Pancreas (tissue), 10 donors: ENCODE results near the gene PARK7. TPM values are rescaled to one million over a fixed set of nuclear protein-coding genes. Genes with fewer than 3 reads are reported as not detected.

Experiments
- ATAC-seq, 4 donors: fragments of 200-7000 bp; cut with Tn5 transposase; one replicate each; pipeline versions ENCODE4 v1.8.0 to v1.9.1; 2020; ENCODE audit warnings: mild to moderate bottlenecking in 4 of 4, moderate library complexity in 4 of 4
- DNase-seq, 6 donors: peaks; one replicate each; pipeline ENCODE4 v3.0.0-alpha.2; 2020
- FAIRE-seq: peaks from 2 replicates; lab custom pipeline; 2012; peaks lifted over from hg19 to GRCh38; lab: Jason Lieb, UNC
- H3K27ac ChIP-seq, 4 donors: fragments of 200-600 bp; sonication (generic); 1 replicate in 3 of 4; 2 replicates in 1 of 4; pipeline versions ENCODE4 v1.5.0 to v1.8.0; 2020
- H3K27me3 ChIP-seq, 4 donors: fragments of 200-600 bp; one replicate each; pipeline ENCODE4 v1.8.0; 2021
- H3K36me3 ChIP-seq, 3 donors: fragments of 200-600 bp; sonication (generic) in 1 of 3; one replicate each; pipeline versions ENCODE4 v1.5.0 to v1.8.0; 2020 to 2021
- H3K4me1 ChIP-seq, 3 donors: fragments of 200-600 bp; one replicate each; pipeline ENCODE4 v1.8.0; 2021
- H3K4me3 ChIP-seq, 4 donors: fragments of 200-600 bp; sonication (generic) in 2 of 4; one replicate each; pipeline versions ENCODE4 v1.5.0 to v1.8.0; 2020 to 2021
- H3K9me3 ChIP-seq, 4 donors: fragments of 200-600 bp; one replicate each; pipeline ENCODE4 v1.8.0; 2021
- CTCF ChIP-seq, 4 donors: fragments of 200-600 bp; sonication (generic) in 3 of 4; IDR thresholded peaks; one replicate each; pipeline versions ENCODE4 v1.5.0 to v1.8.0; 2021; ENCODE audit warnings: antibody characterized with exemption in 4 of 4
- WGBS, 2 donors: extraction: QIAGEN DNeasy Blood & Tissue Kit; methylation state at CpG; one replicate each; pipeline ENCODE4 v1.1.7; 2013; 5-methylcytosine and 5-hydroxymethylcytosine counted together
- intact Hi-C, 3 donors: fragments of 100-400 bp; cut with DNase I; formaldehyde crosslinking; loops; one replicate each; pipeline versions ENCODE4 v1.11.1 to v1.14.2; 2022
- polyA plus RNA-seq, 2 donors: library from polyadenylated mRNA; stranded (reverse); fragments of 200-250 nt; gene quantifications; one replicate each; pipeline ENCODE4 v1.2.3, GENCODE V29; 2013
- total RNA-seq, 6 donors: library from RNA; stranded (reverse); fragmentation: NEBNext Ultra II Directional in 4 of 6; extraction: Animal tissue kit (Norgen Biotek cat#: 25700) in 4 of 6; gene quantifications; one replicate each; pipeline versions ENCODE4 v1.2.1 to v1.2.4, GENCODE V29; 2021 to 2023
- donor health status: healthy with polysubstance abuse.
- donor health status: DM: no; HTN: no; CAD: no; lungs with moderate emphysema.
- donor health status: DM: no; HTN: no; CAD: no.
- donor health status: control.
- donor health status: control.
- donor health status: Bipolar disorder and iron deficiency.
- donor health status: DM: yes; HTN: yes; CAD: no.
- donor health status: DM: no; HTN: no; CAD: no.
- donor health status: DM: no; HTN: no; CAD: no.
- donor health status: DM: yes; HTN: yes; CAD: no.

PARK7 gene
- total and polyA plus RNA-seq, 8 donors, result 99.8 to 176 (median 137) TPM

GRCh38 chr1:7967651-7968050 is 6.1 kb downstream of the PARK7 start:
- Histone ChIP-seq H3K36me3 (peaks cover 4 to 68% (median 36%) of the 10 kb centered on the region in 3 donors), H3K4me3 (no peak overlapping the region), H3K4me1 (peaks cover 2 to 5% (median 3%) of the 10 kb centered on the region in 3 donors), H3K9me3 (no peaks in the 10 kb centered on the region), H3K27ac (no peak overlapping the region), H3K27me3 (no peaks in the 10 kb centered on the region)
- no peak for TF ChIP-seq CTCF (IDR thresholded peaks at IDR 0.05)
- no peak for FAIRE-seq
- no peak for ATAC-seq
- no peak for DNase-seq
- intact Hi-C loops, result no loop called here
- WGBS, 2 donors, result 82 to 85% methylated on average over 4 of the region's 4 CpGs

GRCh38 chr1:7970246-7970645 is 8.7 kb downstream of the PARK7 start:
- Histone ChIP-seq H3K4me3 (no peak overlapping the region), H3K9me3 (no peaks in the 10 kb centered on the region), H3K27ac (no peak overlapping the region), H3K36me3 (peaks cover 4 to 57% (median 32%) of the 10 kb centered on the region in 3 donors), H3K27me3 (no peaks in the 10 kb centered on the region), H3K4me1 (no peaks in the 10 kb centered on the region)
- ATAC-seq (no peak), DNase-seq (no peak), FAIRE-seq (no peak)
- 86 to 89% methylated on average over 2 of the region's 2 CpGs for WGBS, 2 donors
- no peak for TF ChIP-seq CTCF (IDR thresholded peaks at IDR 0.05)
- intact Hi-C loops, result no loop called here

GRCh38 chr1:7971024-7971423 is 9.5 kb downstream of the PARK7 start:
- 85 to 88% methylated on average over 6 of the region's 6 CpGs for WGBS, 2 donors
- no peak overlapping the region for H3K4me3 ChIP-seq
- H3K36me3 ChIP-seq, result peaks cover 4 to 49% (median 25%) of the 10 kb centered on the region in 3 donors
- no peak for ATAC-seq
- no peaks in the 10 kb centered on the region for H3K27me3 ChIP-seq
- FAIRE-seq, result no peak
- no peak for TF ChIP-seq CTCF (IDR thresholded peaks at IDR 0.05)
- no peaks in the 10 kb centered on the region for H3K4me1 ChIP-seq
- no peaks in the 10 kb centered on the region for H3K9me3 ChIP-seq
- no peak for DNase-seq
- intact Hi-C loops, result no loop called here
- no peak overlapping the region for H3K27ac ChIP-seq

GRCh38 chr1:7972285-7972684 is 10.8 kb downstream of the PARK7 start:
- DNase-seq (no peak), ATAC-seq (no peak), FAIRE-seq (no peak)
- intact Hi-C loops, result no loop called here
- 93 to 94% methylated on average over 5 of the region's 5 CpGs for WGBS, 2 donors
- H3K9me3 ChIP-seq, result no peaks in the 10 kb centered on the region
- no peak for TF ChIP-seq CTCF (IDR thresholded peaks at IDR 0.05)
- no peak overlapping the region for H3K27ac ChIP-seq
- no peaks in the 10 kb centered on the region for H3K4me1 ChIP-seq
- no peak overlapping the region for H3K4me3 ChIP-seq
- H3K27me3 ChIP-seq, result no peaks in the 10 kb centered on the region
- peaks cover 4 to 46% (median 22%) of the 10 kb centered on the region in 3 donors for H3K36me3 ChIP-seq

- H3K4me1 ChIP-seq, result no peaks in the 10 kb centered on the region
- DNase-seq, result no peak
- intact Hi-C loops, result no loop called here
- H3K4me3 ChIP-seq, result no peak overlapping the region
- no peaks in the 10 kb centered on the region for H3K27me3 ChIP-seq
- no peak for ATAC-seq
- 96 to 98% methylated on average over 2 of the region's 2 CpGs for WGBS, 2 donors
- no peak for FAIRE-seq
- peaks cover 4 to 50% (median 19%) of the 10 kb centered on the region in 3 donors for H3K36me3 ChIP-seq
- no peak overlapping the region for H3K27ac ChIP-seq
- TF ChIP-seq CTCF (IDR thresholded peaks at IDR 0.05), result no peak
- H3K9me3 ChIP-seq, result no peaks in the 10 kb centered on the region
Observed at GRCh38 chr1:7973086-7973485, 11.6 kb downstream of the PARK7 start.
